Liver (tissue), 9 donors: Measurements from ENCODE around the gene DLG4. TPM values are rescaled to one million over a fixed set of nuclear protein-coding genes. Genes with fewer than 3 reads are reported as not detected.

ENCODE experiments used
- DNase-seq: peaks from one replicate; pipeline ENCODE4 v3.0.0-alpha.2; 2017; ENCODE audit warnings: low spot score
- H3K27ac ChIP-seq, 2 donors: one replicate each; pipeline ENCODE4 v1.7.0; 2013; ENCODE audit warnings: inconsistent platforms in 2 of 2, low read length in 2 of 2, control low read depth in 1 of 2, low read depth in 1 of 2, mild to moderate bottlenecking in 1 of 2
- H3K27me3 ChIP-seq, 4 donors: one replicate each; pipeline versions ENCODE4 v1.6.1 to v1.7.0; 2013; ENCODE audit warnings: low read length in 3 of 4, inconsistent platforms in 1 of 4, mild to moderate bottlenecking in 1 of 4, moderate library complexity in 1 of 4; ENCODE audit not compliant: control insufficient read depth in 4 of 4, insufficient read depth in 4 of 4
- H3K36me3 ChIP-seq, 4 donors: one replicate each; pipeline versions ENCODE4 v1.6.1 to v1.7.0; 2013; ENCODE audit warnings: low read length in 3 of 4, mild to moderate bottlenecking in 3 of 4, low read depth in 1 of 4, moderate library complexity in 1 of 4; ENCODE audit not compliant: control insufficient read depth in 4 of 4, insufficient read depth in 3 of 4
- H3K4me1 ChIP-seq, 4 donors: one replicate each; pipeline versions ENCODE4 v1.6.1 to v1.7.0; 2013; ENCODE audit warnings: low read length in 3 of 4, mild to moderate bottlenecking in 3 of 4, moderate library complexity in 1 of 4; ENCODE audit not compliant: control insufficient read depth in 4 of 4, insufficient read depth in 4 of 4
- H3K4me3 ChIP-seq, 3 donors: one replicate each; pipeline versions ENCODE4 v1.6.1 to v1.7.0; 2013; ENCODE audit warnings: low read length in 3 of 3, control low read depth in 1 of 3, low read depth in 1 of 3, mild to moderate bottlenecking in 1 of 3
- H3K9ac ChIP-seq, 2 donors: one replicate each; pipeline ENCODE4 v1.7.0; 2013; ENCODE audit warnings: low read length in 2 of 2, mild to moderate bottlenecking in 2 of 2, moderate library complexity in 2 of 2, control low read depth in 1 of 2, low read depth in 1 of 2
- H3K9me3 ChIP-seq, 4 donors: one replicate each; pipeline versions ENCODE4 v1.6.1 to v1.7.0; 2013; ENCODE audit warnings: low read length in 3 of 4; ENCODE audit not compliant: control insufficient read depth in 4 of 4
- ATF3 ChIP-seq: IDR thresholded peaks from 2 replicates; pipeline ENCODE4 v1.6.1; 2016; ENCODE audit warnings: antibody characterized with exemption
- CTCF ChIP-seq: fragments of 150-350 bp; IDR thresholded peaks from 2 replicates; pipeline ENCODE4 v1.5.1; 2017; ENCODE audit warnings: improper control_type of control experiment, low read depth, low read length; ENCODE audit not compliant: missing input control
- EGR1 ChIP-seq, 2 donors: IDR thresholded peaks; 2 replicates each; pipeline ENCODE4 v1.6.1; 2016 to 2018; ENCODE audit warnings: antibody characterized with exemption in 2 of 2, low read depth in 2 of 2
- FOXA1 ChIP-seq: IDR thresholded peaks from 2 replicates; pipeline ENCODE4 v1.6.1; 2016; ENCODE audit warnings: antibody characterized with exemption
- FOXA2 ChIP-seq: IDR thresholded peaks from 2 replicates; pipeline ENCODE4 v1.6.1; 2016; ENCODE audit warnings: antibody characterized with exemption
- GABPA ChIP-seq, 2 donors: IDR thresholded peaks in 1 of 2; conservative IDR thresholded peaks in 1 of 2; 2 replicates each; pipeline ENCODE4 v1.6.1; 2016; ENCODE audit warnings: antibody characterized with exemption in 2 of 2, mild to moderate bottlenecking in 1 of 2, moderate library complexity in 1 of 2
- HNF4A ChIP-seq, 2 donors: conservative IDR thresholded peaks; 2 replicates each; pipeline ENCODE4 v1.6.1; 2016; ENCODE audit warnings: antibody characterized with exemption in 2 of 2, mild to moderate bottlenecking in 2 of 2
- HNF4G ChIP-seq: IDR thresholded peaks from 2 replicates; pipeline ENCODE4 v1.6.1; 2016; ENCODE audit warnings: antibody characterized with exemption
- JUND ChIP-seq, 2 donors: IDR thresholded peaks; 2 replicates each; pipeline ENCODE4 v1.6.1; 2016; ENCODE audit warnings: antibody characterized with exemption in 2 of 2
- MAX ChIP-seq: IDR thresholded peaks from 2 replicates; pipeline ENCODE4 v1.6.1; 2016; ENCODE audit warnings: antibody characterized with exemption
- RAD21 ChIP-seq, 2 donors: IDR thresholded peaks; 2 replicates each; pipeline ENCODE4 v1.6.1; 2016; ENCODE audit warnings: antibody characterized with exemption in 2 of 2, mild to moderate bottlenecking in 2 of 2
- REST ChIP-seq: IDR thresholded peaks from 2 replicates; pipeline ENCODE4 v1.6.1; 2016; ENCODE audit warnings: antibody characterized with exemption, mild to moderate bottlenecking
- RXRA ChIP-seq, 2 donors: IDR thresholded peaks; 2 replicates each; pipeline ENCODE4 v1.6.1; 2017 to 2018; ENCODE audit warnings: antibody characterized with exemption in 2 of 2, mild to moderate bottlenecking in 1 of 2
- SP1 ChIP-seq: IDR thresholded peaks from 2 replicates; pipeline ENCODE4 v1.6.1; 2018; ENCODE audit warnings: antibody characterized with exemption, mild to moderate bottlenecking
- TAF1 ChIP-seq: conservative IDR thresholded peaks from 2 replicates; pipeline ENCODE4 v1.6.1; 2016; ENCODE audit warnings: antibody characterized with exemption, mild to moderate bottlenecking
- YY1 ChIP-seq: IDR thresholded peaks from 2 replicates; pipeline ENCODE4 v1.6.1; 2016; ENCODE audit warnings: antibody characterized with exemption, mild to moderate bottlenecking
- ZBTB33 ChIP-seq: IDR thresholded peaks from 2 replicates; pipeline ENCODE4 v1.6.1; 2016; ENCODE audit warnings: antibody characterized with exemption
- WGBS: extraction: QIAGEN DNeasy Blood & Tissue Kit; methylation state at CpG from one replicate; pipeline ENCODE4 v1.1.7; 2013; 5-methylcytosine and 5-hydroxymethylcytosine counted together
- polyA plus RNA-seq, 2 donors: library from polyadenylated mRNA; stranded (reverse) in 1 of 2; unstranded in 1 of 2; fragments of 200-250 nt in 1 of 2; fragments of >200 nt in 1 of 2; fragmentation: Nextera tagmentation in 1 of 2; extraction: Ambion mirVana in 1 of 2; gene quantifications; one replicate each; pipeline versions ENCODE4 v1.2.1 to v1.2.3, GENCODE V29; 2013 to 2015
- total RNA-seq, 2 donors: library from RNA; depleted of rRNA; stranded (reverse); fragments of >200 nt; gene quantifications; one replicate each; pipeline ENCODE4 v1.2.3, GENCODE V29; 2014
- donor health status: healthy.
- donor health status: healthy.
- donor health status: healthy.
- donor health status: healthy.
- donor health status: healthy.

DLG4 gene
- total and polyA plus RNA-seq, 4 donors = 0.40 to 5.7 (median 1.9) TPM

- peak; percentile 67 for DNase-seq
- peak overlapping the region; percentile 72 to 78 for H3K9ac ChIP-seq
- peak overlapping the region; percentile 83 to 87 for H3K27ac ChIP-seq
- H3K27me3 ChIP-seq = no peaks in the 10 kb centered on the region
- H3K9me3 ChIP-seq = no peaks in the 10 kb centered on the region
- peaks cover 13 to 53% (median 32%) of the 10 kb centered on the region in 4 donors for H3K4me1 ChIP-seq
- TF ChIP-seq FOXA1 (no peak), ATF3 (no peak), FOXA2 (no peak), MAX (no peak), HNF4G (no peak), REST (peak; percentile 68), RAD21 (IDR thresholded peaks at IDR 0.05) (peak in 1 of 2 donors; percentile 6), TAF1 (no peak), RXRA (IDR thresholded peaks at IDR 0.05) (no peak), HNF4A (conservative IDR thresholded peaks at IDR 0.05) (peak in 1 of 2 donors; percentile 44), ZBTB33 (no peak), SP1 (peak; percentile 30), CTCF (no peak), EGR1 (IDR thresholded peaks at IDR 0.05; ENCODE audit: low read depth in 2 of 2) (no peak), JUND (IDR thresholded peaks at IDR 0.05) (no peak), GABPA (IDR thresholded peaks at IDR 0.05 in 1 of 2, conservative IDR thresholded peaks at IDR 0.05 in 1 of 2) (no peak), YY1 (peak; percentile 73)
- 7% methylated on average over 54 of the region's 54 CpGs for WGBS
- peaks cover 0 to 10% (median 6%) of the 10 kb centered on the region in 4 donors for H3K36me3 ChIP-seq
- H3K4me3 ChIP-seq = peak overlapping the region; percentile 63 to 68 (median 65)
These were observed 41.2 kb upstream of the DLG4 start for GRCh38 chr17:7260651-7261378.
